Thoracic aorta (tissue), 2 donors: Measurements from ENCODE around the gene WDR1. TPM values are rescaled to one million over a fixed set of nuclear protein-coding genes. Genes with fewer than 3 reads are reported as not detected.
A peak's percentile ranks its signal among the peaks of the same experiment; 100 is the strongest.

Experiments
- ATAC-seq: fragments of 150-250 bp; one replicate; pipeline ENCODE4 v1.8.0; 2017; ENCODE audit warnings: low read depth; ENCODE audit not compliant: insufficient number of reproducible peaks, low FRiP score
- DNase-seq: peaks from one replicate; pipeline ENCODE4 v3.0.0-alpha.2; 2020; ENCODE audit warnings: low spot score
- H3K27ac ChIP-seq, 2 donors: fragments of 200-600 bp; sonication (generic); 1 replicate in 1 of 2; 2 replicates in 1 of 2; pipeline ENCODE4 v1.5.1; 2016; ENCODE audit warnings: mild to moderate bottlenecking in 2 of 2, moderate library complexity in 2 of 2
- H3K27me3 ChIP-seq: fragments of 200-600 bp; sonication (generic); replicated peaks from 2 replicates; pipeline ENCODE4 v1.6.0; 2016; ENCODE audit warnings: mild to moderate bottlenecking; ENCODE audit not compliant: insufficient read depth
- H3K36me3 ChIP-seq: fragments of 200-600 bp; sonication (generic); one replicate; pipeline ENCODE4 v1.5.1; 2016
- H3K4me1 ChIP-seq, 2 donors: fragments of 200-600 bp; sonication (generic); 1 replicate in 1 of 2; 2 replicates in 1 of 2; pipeline versions ENCODE4 v1.5.1 to v1.6.0; 2016; ENCODE audit warnings: low read depth in 2 of 2, mild to moderate bottlenecking in 1 of 2; ENCODE audit not compliant: control insufficient read depth in 1 of 2
- H3K4me3 ChIP-seq: fragments of 200-600 bp; sonication (generic); 2 replicates; pipeline ENCODE4 v1.5.1; 2016; ENCODE audit warnings: mild to moderate bottlenecking
- H3K9me3 ChIP-seq: fragments of 200-600 bp; sonication (generic); 2 replicates; pipeline ENCODE4 v1.5.1; 2016
- CTCF ChIP-seq: fragments of 200-600 bp; sonication (generic); IDR thresholded peaks from one replicate; pipeline ENCODE4 v1.5.1; 2019; ENCODE audit warnings: antibody characterized with exemption
- total RNA-seq, 2 donors: library from RNA; depleted of rRNA; stranded (reverse); fragments of >200 nt; gene quantifications; one replicate each; pipeline versions ENCODE4 v1.1.0 to v1.2.3, GENCODE V29; 2016

The WDR1 gene
- total RNA-seq, 2 donors from 2014 or later, result 263 to 408 TPM

GRCh38 chr4:10157478-10158332, 41.1 kb upstream of the WDR1 start:
- Histone ChIP-seq H3K27me3 (no peaks in the 10 kb centered on the region), H3K36me3 (no peaks in the 10 kb centered on the region), H3K27ac (no peak overlapping the region), H3K4me3 (no peak overlapping the region), H3K4me1 (no peaks in the 10 kb centered on the region), H3K9me3 (no peaks in the 10 kb centered on the region)
- DNase-seq (no peak), ATAC-seq (peak; percentile 57)
- peak; percentile 73 for TF ChIP-seq CTCF

DNA sequence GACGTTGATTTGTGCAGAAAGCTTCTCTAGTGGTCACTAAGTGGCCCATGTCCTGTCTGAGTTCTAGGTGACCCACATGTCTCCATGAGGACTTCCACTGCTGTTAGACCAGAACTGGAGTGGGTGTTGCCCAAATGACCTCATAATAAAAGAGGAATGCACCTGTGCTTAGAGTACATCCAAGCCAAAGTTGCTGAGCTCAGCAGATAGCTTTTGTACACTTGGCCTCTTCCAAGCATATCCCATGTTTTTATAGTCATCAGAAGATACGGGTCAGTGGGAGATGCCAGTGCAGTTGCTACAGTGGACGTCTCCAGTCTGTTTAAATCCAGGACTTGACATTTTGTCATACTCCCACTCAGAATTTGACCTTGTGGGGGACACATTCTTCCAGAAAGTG, 37.6 kb upstream of the WDR1 start:
- Histone ChIP-seq H3K36me3 (no peaks in the 10 kb centered on the region), H3K4me1 (no peaks in the 10 kb centered on the region), H3K27me3 (no peaks in the 10 kb centered on the region), H3K27ac (no peak overlapping the region), H3K4me3 (no peak overlapping the region), H3K9me3 (no peaks in the 10 kb centered on the region)
- no peak for DNase-seq
- ATAC-seq, result no peak
- TF ChIP-seq CTCF, result no peak

- Histone ChIP-seq H3K27ac (no peak overlapping the region), H3K4me3 (no peak overlapping the region), H3K27me3 (no peaks in the 10 kb centered on the region), H3K4me1 (no peaks in the 10 kb centered on the region), H3K9me3 (no peaks in the 10 kb centered on the region), H3K36me3 (no peaks in the 10 kb centered on the region)
- TF ChIP-seq CTCF, result no peak
- no peak for DNase-seq
- ATAC-seq, result no peak
Observed at GRCh38 chr4:10153161-10153560, 36.6 kb upstream of the WDR1 start.

DNA sequence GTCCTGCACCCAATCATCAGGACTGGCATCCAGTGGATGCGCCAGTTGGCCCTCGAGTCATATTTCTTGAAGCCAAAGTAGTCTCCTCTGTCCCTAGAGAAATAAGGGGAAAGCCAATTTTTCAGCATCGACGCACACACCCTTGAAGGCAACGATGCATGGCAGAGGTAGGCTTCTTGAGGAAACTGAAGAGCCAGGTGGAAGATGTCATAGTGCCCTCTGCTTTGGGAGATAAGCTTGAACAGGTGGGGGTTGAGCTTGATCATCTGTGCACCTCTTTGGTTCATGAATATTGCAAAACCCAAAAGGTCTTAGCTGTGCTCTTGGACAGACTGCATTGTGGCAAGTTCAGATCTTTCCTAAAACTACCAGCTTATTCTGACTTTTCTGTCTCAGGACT, 34.6 kb upstream of the WDR1 start:
- H3K27me3 ChIP-seq, result no peaks in the 10 kb centered on the region
- ATAC-seq (no peak), DNase-seq (no peak)
- no peaks in the 10 kb centered on the region for H3K4me1 ChIP-seq
- H3K9me3 ChIP-seq, result no peaks in the 10 kb centered on the region
- no peak for TF ChIP-seq CTCF
- H3K27ac ChIP-seq, result no peak overlapping the region
- no peaks in the 10 kb centered on the region for H3K36me3 ChIP-seq
- H3K4me3 ChIP-seq, result no peak overlapping the region

DNA sequence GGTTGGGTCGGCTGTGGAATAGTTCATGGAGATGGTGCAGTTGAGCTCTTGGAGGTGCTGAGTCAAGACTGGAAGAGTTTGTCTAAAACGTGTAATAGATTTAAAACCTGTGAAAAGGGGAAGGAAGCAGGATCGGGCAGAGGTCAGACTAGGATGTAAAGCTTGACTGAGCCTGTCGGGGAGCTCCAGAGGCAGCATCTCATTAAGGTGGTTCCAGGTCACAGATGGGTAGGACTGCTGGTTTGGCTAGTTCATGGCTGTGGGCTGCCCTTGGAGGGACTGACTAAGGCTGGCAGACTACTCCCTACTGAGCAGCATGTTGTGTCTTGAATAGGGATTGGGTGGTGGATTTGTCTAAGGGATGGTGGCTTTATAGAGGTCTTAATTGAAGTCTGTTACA, 28.4 kb upstream of the WDR1 start:
- Histone ChIP-seq H3K27ac (no peak overlapping the region), H3K27me3 (no peaks in the 10 kb centered on the region)
- no peak for TF ChIP-seq CTCF

More for the DNA sequence above, 28.4 kb upstream of the WDR1 start:
- Histone ChIP-seq H3K4me1 (no peaks in the 10 kb centered on the region), H3K36me3 (no peaks in the 10 kb centered on the region), H3K4me3 (no peak overlapping the region), H3K9me3 (no peaks in the 10 kb centered on the region)
- ATAC-seq (no peak), DNase-seq (no peak)
